ENCODE measurements around the gene CPNE5. TPM values are rescaled to one million over a fixed set of nuclear protein-coding genes. Genes with fewer than 3 reads are reported as not detected.

CPNE5 gene
- total RNA-seq, 1 donor from 2014 or later = 2.3 TPM

GRCh38 chr6:36788186-36788585 is 51.1 kb downstream of the CPNE5 start:
- ATAC-seq = no peak
- Histone ChIP-seq H3K9me3 (no peaks in the 10 kb centered on the region), H3K27ac (no peak overlapping the region), H3K27me3 (peaks cover 2% of the 10 kb centered on the region), H3K36me3 (no peaks in the 10 kb centered on the region), H3K4me3 (no peak overlapping the region), H3K4me1 (no peaks in the 10 kb centered on the region)
- intact Hi-C loops (cut with DNase I) = no loop called here
- no peak for DNase-seq
- no peak for TF ChIP-seq CTCF (IDR thresholded peaks at IDR 0.05)

GRCh38 chr6:36787210-36787609 is 52.0 kb downstream of the CPNE5 start:
- H3K4me1 ChIP-seq = no peaks in the 10 kb centered on the region
- intact Hi-C loops (cut with DNase I) = no loop called here
- ATAC-seq (no peak), DNase-seq (no peak)
- H3K4me3 ChIP-seq = no peak overlapping the region
- no peaks in the 10 kb centered on the region for H3K27me3 ChIP-seq
- no peaks in the 10 kb centered on the region for H3K9me3 ChIP-seq
- TF ChIP-seq CTCF (IDR thresholded peaks at IDR 0.05) = no peak
- no peak overlapping the region for H3K27ac ChIP-seq
- no peaks in the 10 kb centered on the region for H3K36me3 ChIP-seq

GRCh38 chr6:36786055-36786675 is 53.1 kb downstream of the CPNE5 start:
- Histone ChIP-seq H3K36me3 (no peaks in the 10 kb centered on the region), H3K27me3 (no peaks in the 10 kb centered on the region), H3K9me3 (no peaks in the 10 kb centered on the region), H3K27ac (no peak overlapping the region), H3K4me1 (no peaks in the 10 kb centered on the region), H3K4me3 (no peak overlapping the region)
- ATAC-seq (no peak), DNase-seq (no peak)
- no peak for TF ChIP-seq CTCF (IDR thresholded peaks at IDR 0.05)
- intact Hi-C loops (cut with DNase I) = no loop called here

- Histone ChIP-seq H3K4me1 (no peaks in the 10 kb centered on the region), H3K27ac (no peak overlapping the region), H3K9me3 (no peaks in the 10 kb centered on the region), H3K4me3 (no peak overlapping the region), H3K36me3 (no peaks in the 10 kb centered on the region), H3K27me3 (no peaks in the 10 kb centered on the region)
- intact Hi-C loops (cut with DNase I) = no loop called here
- ATAC-seq (peak; percentile 29), DNase-seq (no peak)
- TF ChIP-seq CTCF (IDR thresholded peaks at IDR 0.05) = no peak
Observed at GRCh38 chr6:36784376-36784636, 54.9 kb downstream of the CPNE5 start.

GRCh38 chr6:36783603-36784375 is 55.5 kb downstream of the CPNE5 start:
- Histone ChIP-seq H3K4me1 (no peaks in the 10 kb centered on the region), H3K27me3 (no peaks in the 10 kb centered on the region), H3K4me3 (no peak overlapping the region), H3K36me3 (no peaks in the 10 kb centered on the region), H3K9me3 (no peaks in the 10 kb centered on the region), H3K27ac (no peak overlapping the region)
- DNase-seq = no peak
- TF ChIP-seq CTCF (IDR thresholded peaks at IDR 0.05) = no peak
- ATAC-seq = no peak
- intact Hi-C loops (cut with DNase I) = no loop called here
